CD4-positive, alpha-beta T cell treated with Interleukin-21 for 1 hour (primary cell): Measurements from ENCODE around the gene RNASE9.
"Not testable (repeated sequence)": the region's sequence is repeated elsewhere in the genome, so short reads cannot be mapped to it uniquely, and the experiment has no call there.

Experiments
- DNase-seq: peaks from one replicate; pipeline ENCODE4 v3.0.0-alpha.2; 2020

Gene RNASE9

DNA sequence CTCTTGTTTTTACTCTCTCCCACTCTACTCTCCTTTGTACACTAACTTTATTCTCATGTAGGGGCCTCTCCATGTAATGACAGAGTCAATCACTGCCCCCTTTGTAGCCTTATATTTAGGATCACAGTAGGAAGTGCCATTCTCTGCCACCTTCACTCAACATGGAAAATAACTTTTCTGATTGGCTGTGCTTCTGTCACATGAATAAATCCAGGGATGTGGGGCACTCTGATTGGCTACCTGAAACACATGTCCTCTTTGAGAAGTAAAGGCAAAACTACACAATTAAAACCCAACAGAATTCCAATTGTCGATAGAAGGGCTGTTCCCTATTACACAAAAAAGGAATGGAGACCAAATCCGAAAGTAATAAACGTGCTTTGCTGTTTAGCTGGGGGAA is at the start of gene RNASE9:
RNASE9 (minus strand) TSS at position 87 of the 400 bp plus-strand sequence.
- no peak for DNase-seq

DNA sequence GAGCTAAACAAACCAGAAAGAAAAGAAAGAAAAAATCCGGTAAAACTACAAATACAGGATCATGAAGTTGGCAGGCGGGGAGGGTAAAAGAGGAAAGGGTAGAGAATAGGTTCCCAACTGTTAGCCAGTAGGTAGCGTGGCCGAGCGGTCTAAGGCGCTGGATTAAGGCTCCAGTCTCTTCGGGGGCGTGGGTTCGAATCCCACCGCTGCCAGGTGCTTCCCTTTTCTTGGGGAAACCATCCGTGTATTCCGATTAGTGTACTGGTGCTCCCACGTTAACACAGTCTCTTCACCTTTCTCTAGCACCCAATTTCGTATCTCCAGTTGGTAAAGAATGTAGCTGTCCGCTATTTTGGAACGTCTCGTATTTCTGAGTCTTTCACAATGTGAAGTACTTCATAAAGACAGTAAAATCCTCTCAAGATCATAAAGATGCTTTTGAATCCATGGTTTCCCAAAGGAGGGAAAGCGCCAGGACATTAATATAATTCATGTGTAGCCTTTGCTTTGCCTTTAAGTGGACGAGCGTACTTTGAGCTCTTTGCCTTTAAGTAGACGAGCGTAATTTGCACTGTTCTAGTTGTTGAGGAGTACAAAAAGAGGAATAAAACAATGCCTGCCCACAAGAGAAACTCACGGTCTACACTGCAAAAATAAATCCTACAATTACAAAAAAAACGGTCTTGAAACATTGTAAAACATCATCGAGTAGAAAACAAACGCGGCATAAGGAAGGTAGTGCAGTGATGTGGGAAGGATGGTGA is 49.3 kb upstream of the RNASE9 start:
- peak; percentile 83 for DNase-seq

GRCh38 chr14:20609215-20610001 is 48.6 kb upstream of the RNASE9 start:
- peak; percentile 87 for DNase-seq

GRCh38 chr14:20608383-20609110 is 47.7 kb upstream of the RNASE9 start:
- no peak for DNase-seq

GRCh38 chr14:20607617-20608016 is 46.8 kb upstream of the RNASE9 start:
- no peak for DNase-seq

DNA sequence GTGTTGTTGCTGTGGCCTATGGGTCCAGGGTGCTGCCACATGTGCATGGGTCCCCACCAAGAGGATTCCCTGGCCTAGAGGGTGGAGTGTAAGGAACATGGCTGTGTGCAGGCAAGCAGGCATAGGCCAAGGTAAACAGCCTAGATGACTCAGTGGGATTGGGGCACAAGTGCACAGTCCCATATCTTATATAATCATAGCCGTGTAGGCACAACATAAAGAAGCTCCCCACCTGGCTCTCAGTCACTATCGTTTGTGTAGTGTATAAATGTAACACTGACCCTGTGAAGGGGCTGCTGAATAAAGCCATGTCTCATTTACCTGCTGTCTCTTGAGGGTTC is 46.0 kb upstream of the RNASE9 start:
- no peak for DNase-seq

DNA sequence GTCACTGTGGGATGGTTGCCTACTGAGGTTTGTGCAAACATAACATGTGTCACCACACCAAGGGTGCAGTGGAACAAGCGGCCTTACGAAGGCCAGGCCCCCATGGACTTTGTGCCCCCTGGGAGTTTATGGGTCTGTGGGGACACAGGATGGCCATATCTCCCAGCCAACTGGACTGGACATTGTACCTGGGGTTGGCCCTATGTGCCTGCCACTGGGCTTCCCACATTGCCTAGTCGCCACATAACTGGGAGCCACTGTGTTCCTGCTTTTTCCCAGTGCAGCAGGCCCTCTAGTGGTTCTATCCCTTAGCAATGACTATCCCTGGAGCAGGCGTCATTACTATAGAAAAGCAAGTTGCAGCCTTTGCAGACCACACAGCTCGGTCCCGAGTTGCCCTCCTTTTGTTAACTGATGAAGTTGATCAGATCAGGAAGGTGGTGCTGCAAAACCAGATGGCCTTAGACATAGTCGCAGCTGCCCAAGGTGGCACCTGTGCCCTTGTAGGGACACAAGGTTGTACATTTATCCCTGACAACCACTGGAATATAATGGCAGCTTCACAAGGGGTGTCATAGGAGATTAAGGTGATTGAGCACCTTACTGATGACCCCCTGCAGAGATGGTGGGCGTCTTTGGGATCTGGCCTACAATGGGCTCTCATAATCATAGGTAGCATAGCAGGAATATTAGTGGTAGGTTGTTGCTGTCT is 45.5 kb upstream of the RNASE9 start:
- DNase-seq, result no peak

GRCh38 chr14:20603813-20604690 is 43.2 kb upstream of the RNASE9 start:
- no peak for DNase-seq

DNA sequence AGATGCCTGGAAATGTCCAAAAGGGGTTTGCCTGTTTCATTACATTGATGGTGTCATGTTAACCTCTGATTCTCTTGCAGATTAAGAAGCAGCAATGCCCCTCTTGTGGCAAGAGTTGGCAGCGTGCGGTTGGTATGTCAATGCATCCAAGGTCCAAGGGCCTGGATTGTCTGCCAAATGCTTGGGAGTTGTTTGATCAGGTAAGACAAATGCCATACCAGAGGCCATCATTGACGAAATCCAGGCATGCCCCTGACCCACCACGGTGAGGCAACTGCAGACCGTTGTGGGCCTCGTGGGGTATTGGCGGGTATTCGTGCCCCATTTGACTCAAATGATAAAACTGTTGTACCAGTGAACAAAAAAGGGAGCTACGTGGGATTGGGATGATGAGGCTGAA is 41.7 kb upstream of the RNASE9 start:
- no peak for DNase-seq

GRCh38 chr14:20601522-20601921 is 40.7 kb upstream of the RNASE9 start:
- DNase-seq, result no peak

DNA sequence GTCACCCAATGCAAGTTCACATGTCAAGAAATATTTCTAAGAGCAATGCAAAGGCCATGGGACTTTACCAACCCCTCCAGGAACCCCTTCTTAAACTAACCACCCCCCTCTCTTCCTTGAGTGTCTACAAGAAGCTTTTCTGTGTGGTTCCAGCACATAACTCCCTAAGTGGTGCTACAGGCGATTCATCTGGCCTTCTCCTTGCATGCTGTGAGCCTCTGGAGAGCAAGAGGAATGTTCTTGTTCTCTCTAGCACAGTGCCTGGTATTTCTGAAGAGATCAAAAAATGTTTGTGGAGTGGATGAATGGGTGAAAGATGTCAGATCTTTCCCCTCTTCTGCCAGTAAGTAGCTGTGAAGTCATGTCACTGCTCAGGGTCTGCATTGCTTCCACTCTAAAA is 36.3 kb upstream of the RNASE9 start:
- DNase-seq, result no peak

- DNase-seq, result not testable (repeated sequence)
Measured at GRCh38 chr14:20595726-20596125, 34.9 kb upstream of the RNASE9 start.

DNA sequence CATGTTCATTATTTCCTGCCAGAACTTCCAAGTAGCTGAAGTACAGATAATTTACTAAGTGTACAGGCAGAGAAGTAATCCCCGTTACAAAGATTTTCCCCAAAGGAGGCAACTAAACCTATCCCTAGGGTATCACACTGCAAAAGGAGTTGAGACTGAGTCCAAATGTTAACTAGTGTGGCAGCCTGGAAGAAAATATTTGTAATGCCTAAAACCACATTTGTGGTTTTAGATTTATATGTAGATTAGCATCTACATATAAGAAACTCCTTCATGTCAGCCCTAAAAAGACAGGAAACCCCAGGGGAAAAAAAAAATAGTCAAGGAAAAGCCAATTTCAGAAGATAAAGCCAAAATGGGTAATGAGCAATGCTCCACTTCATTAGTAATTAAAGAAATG is 31.7 kb upstream of the RNASE9 start:
- no peak for DNase-seq

GRCh38 chr14:20591235-20591634 is 30.4 kb upstream of the RNASE9 start, which contains the start of gene RNASE12:
TSS of gene RNASE12 (minus strand) at chr14:20591376. CDS start at chr14:20590723, 653 bp downstream.
- DNase-seq, result no peak

DNA sequence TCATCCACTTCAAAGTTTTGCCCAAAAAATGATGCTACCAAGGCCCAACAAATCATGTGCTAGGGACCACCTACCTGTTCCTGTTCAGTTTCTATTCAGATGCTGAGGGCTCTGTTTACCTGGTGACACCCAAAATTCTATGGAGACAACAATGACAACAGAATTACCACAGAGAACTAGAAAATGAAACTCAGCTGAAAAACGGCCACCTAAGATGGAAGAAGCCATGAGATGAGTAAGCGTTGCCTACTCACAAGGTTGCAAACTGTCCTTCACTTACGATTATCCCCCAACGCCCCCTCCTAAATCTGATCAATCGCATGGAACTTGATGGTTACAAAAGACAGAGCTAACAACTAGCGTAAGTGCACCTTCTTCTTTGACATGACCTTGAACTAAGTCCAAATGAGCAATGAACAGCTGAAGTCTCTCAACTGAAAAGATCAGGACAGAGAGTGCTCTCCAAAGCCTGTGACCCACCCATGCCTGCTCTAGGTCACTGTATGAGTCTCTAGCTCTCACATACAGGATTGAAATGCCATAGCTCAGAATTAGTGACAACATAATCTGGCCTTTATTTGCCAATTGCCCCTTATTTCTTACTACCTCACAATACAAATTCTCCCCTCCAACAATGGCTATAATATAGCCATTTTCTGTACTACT is 26.8 kb upstream of the RNASE9 start, which contains the start of gene RNASE11:
RNASE11 (minus strand) TSS at position 513 of the 666 bp plus-strand sequence.
- no peak for DNase-seq

DNA sequence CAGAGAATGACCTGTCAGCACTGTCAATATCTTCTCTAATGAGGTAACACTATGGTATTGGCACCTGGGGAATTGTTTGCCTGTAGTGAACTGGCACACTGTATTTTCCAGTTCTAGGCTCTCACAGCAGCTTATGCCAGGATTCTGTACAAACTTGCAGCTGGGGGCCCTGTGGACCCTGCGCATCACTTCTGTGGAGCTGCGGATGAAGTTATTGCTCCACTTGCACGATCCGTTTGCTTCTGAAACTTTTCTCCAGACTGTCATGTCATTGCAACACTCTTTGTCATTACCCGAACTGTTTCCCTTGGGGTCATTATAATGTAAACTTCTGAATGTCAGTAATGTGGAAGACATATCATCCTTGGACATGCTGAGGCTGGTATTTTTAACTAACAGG is 23.1 kb upstream of the RNASE9 start:
- DNase-seq, result no peak

GRCh38 chr14:20583142-20583541 is 22.3 kb upstream of the RNASE9 start:
- no peak for DNase-seq

GRCh38 chr14:20580242-20580641 is 19.4 kb upstream of the RNASE9 start:
- no peak for DNase-seq

DNA sequence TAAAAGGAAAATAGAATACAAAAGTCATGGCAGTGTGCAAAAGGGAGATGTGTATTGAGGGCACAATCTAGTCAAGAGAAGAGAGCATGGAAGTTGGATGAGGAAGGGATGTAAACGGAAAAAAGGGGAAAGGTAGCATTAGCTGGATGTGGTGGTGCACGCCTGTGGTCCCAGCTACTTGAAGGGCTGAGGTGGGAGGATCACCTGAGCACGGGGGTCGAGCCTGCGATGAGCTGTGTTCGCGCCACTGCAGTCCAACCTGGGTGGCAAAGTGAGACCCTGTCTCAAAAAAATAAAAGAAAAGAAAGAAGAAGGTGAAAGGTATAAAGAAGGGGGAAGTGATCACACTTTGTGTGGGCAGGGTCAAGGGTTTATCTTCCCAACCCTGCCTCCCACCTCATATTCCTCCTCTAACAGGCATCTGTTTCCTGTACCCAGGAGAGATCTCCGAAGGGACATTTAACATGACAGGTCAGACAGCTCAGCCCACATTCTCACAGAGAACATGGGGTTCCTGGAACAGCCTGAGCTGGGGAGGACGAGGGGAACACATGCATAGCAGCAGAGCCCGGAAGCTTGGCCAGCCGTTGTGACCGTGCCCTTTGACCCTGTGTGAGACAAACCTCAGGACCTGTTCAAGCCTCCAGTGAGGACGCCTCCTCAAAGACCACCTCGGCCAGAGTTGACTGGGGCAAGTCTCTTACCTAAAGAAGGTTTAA is 18.1 kb upstream of the RNASE9 start:
- no peak for DNase-seq

- no peak for DNase-seq
Measured at GRCh38 chr14:20578325-20578724, 17.5 kb upstream of the RNASE9 start.
